ENCODE results near the gene AKR7A2.

AKR7A2 gene

DNA sequence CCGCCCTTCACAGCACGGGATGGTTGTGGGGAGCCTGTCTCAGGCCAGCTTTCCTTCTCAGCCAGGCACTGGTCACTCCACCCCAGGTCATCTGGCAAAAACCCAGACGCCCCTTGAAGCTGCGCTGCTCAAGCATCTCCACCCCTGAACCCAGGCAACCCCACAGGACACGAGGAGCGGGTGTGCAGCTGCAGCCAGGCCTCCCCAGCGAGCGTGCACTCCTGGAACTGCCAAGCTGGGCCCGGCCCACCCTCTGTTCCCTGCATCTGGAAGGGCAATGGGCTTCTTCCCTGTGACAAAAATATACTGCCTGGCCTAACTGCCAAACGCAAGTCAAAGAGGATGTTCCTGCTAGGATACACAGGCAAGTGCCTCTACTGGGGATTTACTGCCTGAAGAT, 39.9 kb upstream of the AKR7A2 start:
- Histone ChIP-seq H3K18ac (ENCODE audit: low read length) (no peak overlapping the region), H2BK120ac (ENCODE audit: low read depth, low read length) (no peak overlapping the region), H2BK15ac (ENCODE audit: low read length) (no peak overlapping the region), H3K4me3 (ENCODE audit: low read length in 2 of 2) (no peak overlapping the region), H3K9ac (ENCODE audit: low read depth, low read length, poor library complexity) (no peak overlapping the region), H3K4me2 (ENCODE audit: insufficient read depth, low read length, poor library complexity, severe bottlenecking) (no peak overlapping the region), H4K8ac (ENCODE audit: low read depth, low read length) (no peak overlapping the region), H3K27ac (replicated peaks; ENCODE audit: low read length) (no peak overlapping the region), H3K9me3 (replicated peaks in 1 of 2; ENCODE audit: control insufficient read depth in 2 of 2, insufficient read depth in 1 of 2, low read depth in 1 of 2, low read length in 2 of 2) (no peaks in the 10 kb centered on the region), H3K4ac (ENCODE audit: low read length) (no peak overlapping the region), H3K23ac (ENCODE audit: low read depth, low read length, poor library complexity) (no peak overlapping the region), H3K14ac (ENCODE audit: low read length) (no peak overlapping the region), H2BK12ac (ENCODE audit: low read length) (no peak overlapping the region), H2AK5ac (ENCODE audit: low read depth, low read length) (no peak overlapping the region), H3K4me1 (ENCODE audit: control insufficient read depth in 2 of 2, insufficient read depth in 1 of 2, low read depth in 1 of 2, low read length in 2 of 2) (no peaks in the 10 kb centered on the region), H3K36me3 (replicated peaks in 1 of 2; ENCODE audit: control insufficient read depth in 2 of 2, insufficient read depth in 2 of 2, low read length in 2 of 2) (peaks cover 29 to 85% of the 10 kb centered on the region in 2 donors), H4K91ac (ENCODE audit: low read depth, low read length, poor library complexity) (no peak overlapping the region), H3K27me3 (ENCODE audit: control insufficient read depth in 3 of 3, insufficient read depth in 3 of 3, low read depth in 1 of 3, low read length in 3 of 3) (no peaks in the 10 kb centered on the region), H3K79me1 (ENCODE audit: low read depth, low read length) (no peaks in the 10 kb centered on the region), H2AFZ (ENCODE audit: low read length) (no peak overlapping the region), H2BK5ac (ENCODE audit: low read length) (no peak overlapping the region)
- no CpG with 5 or more reads among the region's 10 CpGs for WGBS, 2 donors (ENCODE audit: extremely low coverage in 2 of 2, insufficient read length in 2 of 2, insufficient replicate concordance in 1 of 2)
- DNase-seq (ENCODE audit: low spot score) = no peak

DNA sequence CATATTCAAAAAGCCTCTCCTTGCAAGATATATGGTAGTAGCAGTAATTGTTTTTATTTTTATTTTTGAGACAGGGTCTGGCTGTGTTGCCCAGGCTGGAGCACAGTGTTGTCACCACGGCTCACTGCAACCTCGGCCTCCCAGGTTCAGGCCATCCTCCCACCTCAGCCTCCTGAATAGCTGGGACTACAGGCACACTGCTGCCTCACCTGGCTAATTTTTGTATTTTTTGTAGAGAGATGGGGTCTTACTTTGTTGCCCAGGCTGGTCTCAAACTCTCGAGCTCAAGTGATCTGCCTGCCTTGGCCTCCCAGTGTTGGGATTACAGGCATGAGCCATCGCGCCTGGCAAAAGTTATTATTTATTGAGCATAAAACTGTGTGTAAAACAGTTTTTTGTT, 38.6 kb upstream of the AKR7A2 start:
- Histone ChIP-seq H3K23ac (ENCODE audit: low read depth, low read length, poor library complexity) (no peak overlapping the region), H3K9me3 (replicated peaks in 1 of 2; ENCODE audit: control insufficient read depth in 2 of 2, insufficient read depth in 1 of 2, low read depth in 1 of 2, low read length in 2 of 2) (no peaks in the 10 kb centered on the region), H2BK15ac (ENCODE audit: low read length) (no peak overlapping the region), H3K4me3 (ENCODE audit: low read length in 2 of 2) (no peak overlapping the region), H3K27ac (replicated peaks; ENCODE audit: low read length) (no peak overlapping the region), H4K8ac (ENCODE audit: low read depth, low read length) (no peak overlapping the region), H3K27me3 (ENCODE audit: control insufficient read depth in 3 of 3, insufficient read depth in 3 of 3, low read depth in 1 of 3, low read length in 3 of 3) (no peaks in the 10 kb centered on the region), H4K91ac (ENCODE audit: low read depth, low read length, poor library complexity) (no peak overlapping the region), H2AK5ac (ENCODE audit: low read depth, low read length) (no peak overlapping the region), H2BK5ac (ENCODE audit: low read length) (no peak overlapping the region), H2BK120ac (ENCODE audit: low read depth, low read length) (no peak overlapping the region), H2BK12ac (ENCODE audit: low read length) (no peak overlapping the region), H3K36me3 (replicated peaks in 1 of 2; ENCODE audit: control insufficient read depth in 2 of 2, insufficient read depth in 2 of 2, low read length in 2 of 2) (peaks cover 19 to 75% of the 10 kb centered on the region in 2 donors), H3K4me2 (ENCODE audit: insufficient read depth, low read length, poor library complexity, severe bottlenecking) (no peak overlapping the region), H3K14ac (ENCODE audit: low read length) (no peak overlapping the region), H3K4me1 (ENCODE audit: control insufficient read depth in 2 of 2, insufficient read depth in 1 of 2, low read depth in 1 of 2, low read length in 2 of 2) (no peaks in the 10 kb centered on the region), H3K18ac (ENCODE audit: low read length) (no peak overlapping the region), H3K9ac (ENCODE audit: low read depth, low read length, poor library complexity) (no peak overlapping the region), H3K4ac (ENCODE audit: low read length) (no peak overlapping the region), H3K79me1 (ENCODE audit: low read depth, low read length) (peaks cover under 1% of the 10 kb centered on the region), H2AFZ (ENCODE audit: low read length) (no peak overlapping the region)
- no peak for DNase-seq (ENCODE audit: low spot score)
- no CpG with 5 or more reads among the region's 5 CpGs for WGBS, 2 donors (ENCODE audit: extremely low coverage in 2 of 2, insufficient read length in 2 of 2, insufficient replicate concordance in 1 of 2)

DNA sequence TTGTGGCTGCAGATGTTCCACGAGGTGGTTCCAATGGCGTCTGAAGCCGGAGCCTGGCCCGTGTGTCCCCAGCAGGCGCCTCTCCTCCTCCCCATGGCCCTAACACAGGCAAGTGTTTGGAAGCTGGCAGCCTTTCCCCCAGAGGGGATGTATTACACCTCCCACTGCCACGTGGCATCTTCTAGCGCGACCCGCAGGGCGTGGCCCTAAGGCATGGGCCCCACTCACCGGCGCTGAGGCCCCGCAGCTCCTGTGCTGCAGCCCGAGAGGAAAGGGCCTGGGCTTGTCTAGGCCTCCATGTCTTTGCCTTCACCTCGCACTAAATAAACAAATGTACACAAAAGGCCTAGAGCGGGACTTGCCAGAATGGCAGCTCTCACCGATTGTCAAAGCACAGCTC, 38.1 kb upstream of the AKR7A2 start:
- Histone ChIP-seq H2AK5ac (ENCODE audit: low read depth, low read length) (peak overlapping the region; percentile 23), H3K23ac (ENCODE audit: low read depth, low read length, poor library complexity) (no peak overlapping the region), H3K27ac (replicated peaks; ENCODE audit: low read length) (no peak overlapping the region), H2BK12ac (ENCODE audit: low read length) (no peak overlapping the region), H3K79me1 (ENCODE audit: low read depth, low read length) (peaks cover 2% of the 10 kb centered on the region), H3K4me2 (ENCODE audit: insufficient read depth, low read length, poor library complexity, severe bottlenecking) (no peak overlapping the region), H2AFZ (ENCODE audit: low read length) (no peak overlapping the region), H3K14ac (ENCODE audit: low read length) (no peak overlapping the region), H3K9ac (ENCODE audit: low read depth, low read length, poor library complexity) (no peak overlapping the region), H2BK15ac (ENCODE audit: low read length) (no peak overlapping the region), H3K4ac (ENCODE audit: low read length) (no peak overlapping the region), H3K4me1 (ENCODE audit: control insufficient read depth in 2 of 2, insufficient read depth in 1 of 2, low read depth in 1 of 2, low read length in 2 of 2) (no peaks in the 10 kb centered on the region), H3K27me3 (ENCODE audit: control insufficient read depth in 3 of 3, insufficient read depth in 3 of 3, low read depth in 1 of 3, low read length in 3 of 3) (no peaks in the 10 kb centered on the region), H2BK5ac (ENCODE audit: low read length) (no peak overlapping the region), H3K4me3 (ENCODE audit: low read length in 2 of 2) (no peak overlapping the region), H4K8ac (ENCODE audit: low read depth, low read length) (no peak overlapping the region), H2BK120ac (ENCODE audit: low read depth, low read length) (no peak overlapping the region), H4K91ac (ENCODE audit: low read depth, low read length, poor library complexity) (no peak overlapping the region), H3K9me3 (replicated peaks in 1 of 2; ENCODE audit: control insufficient read depth in 2 of 2, insufficient read depth in 1 of 2, low read depth in 1 of 2, low read length in 2 of 2) (no peaks in the 10 kb centered on the region), H3K18ac (ENCODE audit: low read length) (no peak overlapping the region), H3K36me3 (replicated peaks in 1 of 2; ENCODE audit: control insufficient read depth in 2 of 2, insufficient read depth in 2 of 2, low read length in 2 of 2) (peaks cover 21 to 77% of the 10 kb centered on the region in 2 donors)
- no peak for DNase-seq (ENCODE audit: low spot score)
- no CpG with 5 or more reads among the region's 17 CpGs for WGBS, 2 donors (ENCODE audit: extremely low coverage in 2 of 2, insufficient read length in 2 of 2, insufficient replicate concordance in 1 of 2)

DNA sequence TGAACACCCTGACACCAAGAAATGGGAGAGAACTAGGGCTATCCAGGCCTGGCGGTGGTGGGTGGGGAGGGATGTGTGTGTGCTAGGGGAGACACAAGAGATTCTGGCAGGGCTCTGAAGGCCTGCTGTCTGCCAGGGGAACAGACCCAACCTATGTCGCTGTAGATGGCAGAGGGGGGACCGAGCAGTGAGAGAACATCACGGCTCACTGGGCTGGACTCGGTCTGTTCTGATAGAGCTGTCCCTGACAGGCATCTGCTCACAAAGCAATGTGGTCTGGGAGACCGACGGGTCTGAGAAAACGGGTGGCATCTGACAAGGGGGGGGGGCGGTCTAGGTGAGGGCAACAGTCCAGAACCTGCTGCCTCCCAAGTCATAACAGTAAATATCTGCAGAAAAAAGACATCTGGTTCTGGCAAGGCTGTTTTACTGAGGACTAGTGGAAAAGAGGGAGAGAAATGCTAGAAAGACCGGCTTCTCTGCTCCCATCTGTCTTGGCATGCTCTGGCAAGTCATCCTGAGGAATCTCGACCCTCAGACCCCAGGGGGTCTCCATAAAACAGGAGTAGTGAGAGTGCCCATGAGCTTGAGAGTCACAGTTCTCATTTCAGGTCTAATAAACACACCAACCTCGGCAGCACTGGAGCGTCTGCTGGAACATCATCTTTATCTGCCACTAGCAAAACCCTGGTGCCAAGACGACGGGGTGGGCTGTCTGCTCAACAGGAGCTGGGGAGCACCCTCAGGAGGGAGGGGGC, 36.7 kb upstream of the AKR7A2 start:
- H3K9me3 ChIP-seq (replicated peaks in 1 of 2; ENCODE audit: control insufficient read depth in 2 of 2, insufficient read depth in 1 of 2, low read depth in 1 of 2, low read length in 2 of 2) = no peaks in the 10 kb centered on the region
- no peak overlapping the region for H3K27ac ChIP-seq (replicated peaks; ENCODE audit: low read length)
- WGBS, 2 donors (ENCODE audit: extremely low coverage in 2 of 2, insufficient read length in 2 of 2, insufficient replicate concordance in 1 of 2) = no CpG with 5 or more reads among the region's 15 CpGs
- no peak overlapping the region for H4K91ac ChIP-seq (ENCODE audit: low read depth, low read length, poor library complexity)
- no peak overlapping the region for H3K4me2 ChIP-seq (ENCODE audit: insufficient read depth, low read length, poor library complexity, severe bottlenecking)
- H3K4me3 ChIP-seq (ENCODE audit: low read length in 2 of 2) = no peak overlapping the region
- peaks cover 30 to 77% of the 10 kb centered on the region in 2 donors for H3K36me3 ChIP-seq (replicated peaks in 1 of 2; ENCODE audit: control insufficient read depth in 2 of 2, insufficient read depth in 2 of 2, low read length in 2 of 2)
- no peak overlapping the region for H2BK15ac ChIP-seq (ENCODE audit: low read length)
- no peak for DNase-seq (ENCODE audit: low spot score)
- H4K8ac ChIP-seq (ENCODE audit: low read depth, low read length) = no peak overlapping the region
- H3K27me3 ChIP-seq (ENCODE audit: control insufficient read depth in 3 of 3, insufficient read depth in 3 of 3, low read depth in 1 of 3, low read length in 3 of 3) = no peaks in the 10 kb centered on the region
- H2BK120ac ChIP-seq (ENCODE audit: low read depth, low read length) = no peak overlapping the region
- H3K14ac ChIP-seq (ENCODE audit: low read length) = no peak overlapping the region
- no peak overlapping the region for H2BK5ac ChIP-seq (ENCODE audit: low read length)
- no peak overlapping the region for H3K9ac ChIP-seq (ENCODE audit: low read depth, low read length, poor library complexity)
- peak overlapping the region; percentile 41 for H3K18ac ChIP-seq (ENCODE audit: low read length)
- no peak overlapping the region for H2AK5ac ChIP-seq (ENCODE audit: low read depth, low read length)
- no peaks in the 10 kb centered on the region for H3K4me1 ChIP-seq (ENCODE audit: control insufficient read depth in 2 of 2, insufficient read depth in 1 of 2, low read depth in 1 of 2, low read length in 2 of 2)
- no peak overlapping the region for H2BK12ac ChIP-seq (ENCODE audit: low read length)
- no peak overlapping the region for H3K4ac ChIP-seq (ENCODE audit: low read length)
- no peak overlapping the region for H3K23ac ChIP-seq (ENCODE audit: low read depth, low read length, poor library complexity)
- peaks cover 2% of the 10 kb centered on the region for H3K79me1 ChIP-seq (ENCODE audit: low read depth, low read length)
- H2AFZ ChIP-seq (ENCODE audit: low read length) = no peak overlapping the region
